HG03460 (cell line): Measurements from ENCODE around the gene GRK3.
A peak's percentile ranks its signal among the peaks of the same experiment; 100 is the strongest.
"Not testable (repeated sequence)": the region's sequence is repeated elsewhere in the genome, so short reads cannot be mapped to it uniquely, and the experiment has no call there.

Experiments
- ATAC-seq: cut with Tn5 transposase; IDR thresholded peaks from one replicate; pipeline ENCODE4 v1.9.1; 2021; ENCODE audit not compliant: unreplicated experiment

Gene GRK3

GRCh38 chr22:25570486-25570885, 6.0 kb downstream of the GRK3 start:
- no peak for ATAC-seq

GRCh38 chr22:25571969-25572707, 7.7 kb downstream of the GRK3 start:
- not testable (repeated sequence) for ATAC-seq

GRCh38 chr22:25572708-25573171, 8.3 kb downstream of the GRK3 start:
- ATAC-seq = peak; percentile 49

- no peak for ATAC-seq
Observed at GRCh38 chr22:25573841-25574240, 9.4 kb downstream of the GRK3 start.

- ATAC-seq = no peak
Observed at GRCh38 chr22:25574736-25575135, 10.3 kb downstream of the GRK3 start.

GRCh38 chr22:25575674-25576392, 11.4 kb downstream of the GRK3 start:
- ATAC-seq = not testable (repeated sequence)

- ATAC-seq = not testable (repeated sequence)
Observed at GRCh38 chr22:25581452-25581851, 17.0 kb downstream of the GRK3 start.

GRCh38 chr22:25582946-25583345, 18.5 kb downstream of the GRK3 start:
- ATAC-seq = no peak

GRCh38 chr22:25584993-25585392, 20.5 kb downstream of the GRK3 start:
- ATAC-seq = not testable (repeated sequence)

- not testable (repeated sequence) for ATAC-seq
Observed at GRCh38 chr22:25589664-25590063, 25.2 kb downstream of the GRK3 start.

- not testable (repeated sequence) for ATAC-seq
Observed at GRCh38 chr22:25593323-25593722, 28.8 kb downstream of the GRK3 start.

GRCh38 chr22:25598609-25599008, 34.1 kb downstream of the GRK3 start:
- ATAC-seq = no peak

- no peak for ATAC-seq
Observed at GRCh38 chr22:25602445-25602844, 38.0 kb downstream of the GRK3 start.

- no peak for ATAC-seq
Observed at GRCh38 chr22:25602916-25603315, 38.4 kb downstream of the GRK3 start.

GRCh38 chr22:25605146-25605545, 40.7 kb downstream of the GRK3 start:
- ATAC-seq = not testable (repeated sequence)

GRCh38 chr22:25605565-25605964, 41.1 kb downstream of the GRK3 start:
- not testable (repeated sequence) for ATAC-seq

- ATAC-seq = not testable (repeated sequence)
Observed at GRCh38 chr22:25611284-25611683, 46.8 kb downstream of the GRK3 start.

GRCh38 chr22:25613131-25613530, 48.7 kb downstream of the GRK3 start:
- not testable (repeated sequence) for ATAC-seq

- ATAC-seq = not testable (repeated sequence)
Observed at GRCh38 chr22:25613558-25613957, 49.1 kb downstream of the GRK3 start.

GRCh38 chr22:25614791-25615190, 50.3 kb downstream of the GRK3 start:
- ATAC-seq = not testable (repeated sequence)

- ATAC-seq = no peak
Observed at GRCh38 chr22:25621986-25622385, 57.5 kb downstream of the GRK3 start.

- peak; percentile 74 for ATAC-seq
Observed at GRCh38 chr22:25623310-25623734, 58.8 kb downstream of the GRK3 start.
